GM23248 (cell line): ENCODE data around the gene TFEC.

ENCODE experiments used
- EZH2 ChIP-seq: fragments of 200-600 bp; sonication (generic); IDR thresholded peaks from 2 replicates; pipeline ENCODE4 v1.6.1; 2018; ENCODE audit warnings: antibody characterized with exemption, mild to moderate bottlenecking; ENCODE audit not compliant: insufficient read depth, poor library complexity, severe bottlenecking
- EZH2phosphoT487 ChIP-seq: fragments of 200-600 bp; sonication (generic); IDR thresholded peaks from 2 replicates; pipeline ENCODE4 v1.6.1; 2018; ENCODE audit warnings: antibody characterized with exemption, moderate library complexity, mild to moderate bottlenecking, low read depth; ENCODE audit not compliant: insufficient read depth

GRCh38 chr7:116071629-116072028 lies 41.1 kb upstream of the TFEC start:
- TF ChIP-seq EZH2phosphoT487 (no peak), EZH2 (no peak)
